HG02852 (cell line): ENCODE results near the gene LAMP1.
A peak's percentile ranks its signal among the peaks of the same experiment; 100 is the strongest.
"Not testable (repeated sequence)": the region's sequence is repeated elsewhere in the genome, so short reads cannot be mapped to it uniquely, and the experiment has no call there.

Experiments used
- ATAC-seq: cut with Tn5 transposase; IDR thresholded peaks from one replicate; pipeline ENCODE4 v1.9.1; 2021; ENCODE audit warnings: mild to moderate bottlenecking, moderate library complexity; ENCODE audit not compliant: unreplicated experiment

The LAMP1 gene

GRCh38 chr13:113295776-113296175 lies 1.3 kb upstream of the LAMP1 start:
- ATAC-seq: no peak

GRCh38 chr13:113297370-113298042 lies 467 bp downstream of the LAMP1 start:
- ATAC-seq: peak; percentile 42

- ATAC-seq: no peak
Measured at GRCh38 chr13:113298043-113298945, 1.3 kb downstream of the LAMP1 start.

GRCh38 chr13:113299951-113300350 lies 2.9 kb downstream of the LAMP1 start:
- ATAC-seq: no peak

- ATAC-seq: no peak
Measured at GRCh38 chr13:113302986-113303385, 5.9 kb downstream of the LAMP1 start.

- ATAC-seq: no peak
Measured at GRCh38 chr13:113304121-113304520, 7.1 kb downstream of the LAMP1 start.

- no peak for ATAC-seq
Measured at GRCh38 chr13:113305208-113305607, 8.2 kb downstream of the LAMP1 start.

- no peak for ATAC-seq
Measured at GRCh38 chr13:113307491-113307890, 10.5 kb downstream of the LAMP1 start.

- ATAC-seq: no peak
Measured at GRCh38 chr13:113309473-113309872, 12.4 kb downstream of the LAMP1 start.

- ATAC-seq: not testable (repeated sequence)
Measured at GRCh38 chr13:113314112-113314511, 17.1 kb downstream of the LAMP1 start.

- not testable (repeated sequence) for ATAC-seq
Measured at GRCh38 chr13:113314895-113315470, 17.9 kb downstream of the LAMP1 start.

- no peak for ATAC-seq
Measured at GRCh38 chr13:113315992-113316391, 19.0 kb downstream of the LAMP1 start.

GRCh38 chr13:113317031-113317430 lies 20.0 kb downstream of the LAMP1 start:
- no peak for ATAC-seq

GRCh38 chr13:113318956-113319355 lies 21.9 kb downstream of the LAMP1 start:
- ATAC-seq: no peak

GRCh38 chr13:113319371-113319770 lies 22.3 kb downstream of the LAMP1 start:
- ATAC-seq: no peak

GRCh38 chr13:113320226-113320875 lies 23.3 kb downstream of the LAMP1 start:
- ATAC-seq: no peak

GRCh38 chr13:113321546-113321945 lies 24.5 kb downstream of the LAMP1 start:
- no peak for ATAC-seq

- ATAC-seq: no peak
Measured at GRCh38 chr13:113322043-113322461, 25.0 kb downstream of the LAMP1 start.

- no peak for ATAC-seq
Measured at GRCh38 chr13:113322890-113323651, 26.0 kb downstream of the LAMP1 start.

GRCh38 chr13:113323869-113324268 lies 26.8 kb downstream of the LAMP1 start:
- no peak for ATAC-seq
